Peyer's patch (tissue), 4 donors: ENCODE results near the gene DPEP2NB. TPM values are rescaled to one million over a fixed set of nuclear protein-coding genes. Genes with fewer than 3 reads are reported as not detected.

Experiments
- DNase-seq, 3 donors: peaks; one replicate each; pipeline ENCODE4 v3.0.0-alpha.2; 2017 to 2019
- H3K27ac ChIP-seq, 4 donors: fragments of 200-600 bp; sonication (generic); one replicate each; pipeline ENCODE4 v1.5.1; 2016 to 2019
- H3K27me3 ChIP-seq, 2 donors: fragments of 200-600 bp; sonication (generic); one replicate each; pipeline ENCODE4 v1.5.1; 2019
- H3K36me3 ChIP-seq, 3 donors: fragments of 200-600 bp; sonication (generic); one replicate each; pipeline ENCODE4 v1.5.1; 2016 to 2019
- H3K4me1 ChIP-seq, 4 donors: fragments of 200-600 bp; sonication (generic); one replicate each; pipeline ENCODE4 v1.5.1; 2016 to 2019
- H3K4me3 ChIP-seq, 4 donors: fragments of 200-600 bp; sonication (generic); 1 replicate in 3 of 4; 2 replicates in 1 of 4; pipeline ENCODE4 v1.5.1; 2016 to 2019; ENCODE audit warnings: mild to moderate bottlenecking in 1 of 4
- H3K9me3 ChIP-seq, 4 donors: fragments of 200-600 bp; sonication (generic); one replicate each; pipeline ENCODE4 v1.5.1; 2016 to 2019; ENCODE audit warnings: mild to moderate bottlenecking in 1 of 4
- POLR2A ChIP-seq, 2 donors: fragments of 450-650 bp; IDR thresholded peaks; one replicate each; pipeline ENCODE4 v1.5.1; 2017; ENCODE audit warnings: antibody characterized with exemption in 2 of 2, mild to moderate bottlenecking in 2 of 2, moderate library complexity in 2 of 2
- total RNA-seq, 4 donors: library from RNA; depleted of rRNA; stranded (reverse); fragments of >200 nt; gene quantifications; one replicate each; pipeline ENCODE4 v1.1.0, GENCODE V29; 2016
- TF ChIP-seq, protein P1 (sequence below), 6 experiments: fragments of 450-650 bp in 4 of 6; fragments of 200-600 bp in 2 of 6; sonication (generic) in 1 of 6; IDR thresholded peaks; one replicate each; pipeline ENCODE4 v1.5.1; 2017 to 2019; ENCODE audit warnings: antibody characterized with exemption in 6 of 6, mild to moderate bottlenecking in 3 of 6, moderate library complexity in 1 of 6

Gene DPEP2NB
- not detected for total RNA-seq

DNA sequence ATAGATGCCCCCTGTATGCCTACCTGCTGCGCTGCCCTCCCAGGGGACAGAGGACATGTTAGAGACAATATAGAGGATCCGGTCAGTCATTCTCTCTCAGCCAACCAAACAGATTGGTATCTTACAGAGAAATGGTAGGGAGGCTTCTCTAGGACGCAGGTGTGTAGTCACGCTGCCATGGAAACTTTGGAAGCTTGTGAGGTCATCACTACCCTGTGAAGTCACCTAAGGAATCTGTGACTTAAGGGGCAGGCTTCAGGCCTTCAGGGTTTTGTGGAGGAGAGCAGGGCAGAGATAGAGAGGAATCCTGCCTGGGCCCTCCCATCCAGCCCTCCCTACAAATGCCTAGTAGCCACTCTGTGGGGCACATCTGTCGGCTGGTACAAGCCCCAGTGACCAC lies at the start of gene DPEP2NB:
Gene DPEP2NB, minus strand, starts transcription at position 231 of the 400 bp plus-strand sequence. Its CDS starts 141 bp downstream, at position 90.
- Histone ChIP-seq H3K4me1 (no peaks in the 10 kb centered on the region), H3K4me3 (no peak within 1 kb of the TSS), H3K9me3 (no peaks in the 10 kb centered on the region), H3K36me3 (no peaks in the 10 kb centered on the region), H3K27ac (no peak within 1 kb of the TSS), H3K27me3 (no peaks in the 10 kb centered on the region)
- TF ChIP-seq POLR2A (IDR thresholded peaks at IDR 0.05) = no peak
- TF ChIP-seq, protein P1, sequence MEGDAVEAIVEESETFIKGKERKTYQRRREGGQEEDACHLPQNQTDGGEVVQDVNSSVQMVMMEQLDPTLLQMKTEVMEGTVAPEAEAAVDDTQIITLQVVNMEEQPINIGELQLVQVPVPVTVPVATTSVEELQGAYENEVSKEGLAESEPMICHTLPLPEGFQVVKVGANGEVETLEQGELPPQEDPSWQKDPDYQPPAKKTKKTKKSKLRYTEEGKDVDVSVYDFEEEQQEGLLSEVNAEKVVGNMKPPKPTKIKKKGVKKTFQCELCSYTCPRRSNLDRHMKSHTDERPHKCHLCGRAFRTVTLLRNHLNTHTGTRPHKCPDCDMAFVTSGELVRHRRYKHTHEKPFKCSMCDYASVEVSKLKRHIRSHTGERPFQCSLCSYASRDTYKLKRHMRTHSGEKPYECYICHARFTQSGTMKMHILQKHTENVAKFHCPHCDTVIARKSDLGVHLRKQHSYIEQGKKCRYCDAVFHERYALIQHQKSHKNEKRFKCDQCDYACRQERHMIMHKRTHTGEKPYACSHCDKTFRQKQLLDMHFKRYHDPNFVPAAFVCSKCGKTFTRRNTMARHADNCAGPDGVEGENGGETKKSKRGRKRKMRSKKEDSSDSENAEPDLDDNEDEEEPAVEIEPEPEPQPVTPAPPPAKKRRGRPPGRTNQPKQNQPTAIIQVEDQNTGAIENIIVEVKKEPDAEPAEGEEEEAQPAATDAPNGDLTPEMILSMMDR (IDR thresholded peaks at IDR 0.05) = no peak
- DNase-seq = no peak

DNA sequence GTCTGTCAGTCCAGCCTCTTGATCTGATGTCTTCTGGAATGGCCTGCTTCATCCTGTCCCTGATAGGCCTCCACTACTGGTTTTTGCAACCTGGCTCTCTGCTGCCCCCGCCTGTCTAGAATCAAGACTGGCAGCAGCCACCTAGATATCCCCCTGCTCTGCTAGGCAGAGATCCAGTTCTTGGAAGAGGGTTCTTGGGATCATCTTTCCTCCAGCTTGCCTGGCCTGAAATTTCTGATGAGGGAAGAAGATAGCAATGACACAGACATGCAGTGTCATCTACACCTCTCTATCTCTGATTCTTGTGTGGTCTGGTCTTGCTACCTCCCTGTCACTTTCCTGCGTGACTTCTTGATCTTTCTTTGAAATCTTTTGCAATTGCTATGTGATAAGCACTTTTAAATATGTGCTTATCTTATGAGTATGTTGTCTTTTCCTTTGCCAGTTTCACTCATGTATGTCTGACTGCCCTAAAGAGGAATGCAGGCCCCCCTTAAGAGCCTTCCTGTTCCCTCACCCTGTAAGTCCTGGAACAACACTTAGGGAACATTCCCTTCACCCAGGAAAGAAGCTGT lies 49.2 kb upstream of the DPEP2NB start:
- no peak overlapping the region for H3K4me3 ChIP-seq
- H3K4me1 ChIP-seq = peaks cover 0 to 18% (median 8%) of the 10 kb centered on the region in 4 donors
- H3K9me3 ChIP-seq = no peaks in the 10 kb centered on the region
- TF ChIP-seq POLR2A (IDR thresholded peaks at IDR 0.05) = no peak
- TF ChIP-seq, protein P1 (IDR thresholded peaks at IDR 0.05) = peak; percentile 62 to 84 (median 72)
- no peaks in the 10 kb centered on the region for H3K27me3 ChIP-seq
- H3K36me3 ChIP-seq = peaks cover 0 to 9% (median 0%) of the 10 kb centered on the region in 3 donors
- peak; percentile 68 to 88 (median 76) for DNase-seq
- H3K27ac ChIP-seq = peak overlapping the region in 3 of 4 donors; percentile 29 to 44 (median 37)

- H3K9me3 ChIP-seq = no peaks in the 10 kb centered on the region
- H3K27ac ChIP-seq = peak overlapping the region in 1 of 4 donors; percentile 13
- H3K36me3 ChIP-seq = peaks cover 0 to 9% (median 0%) of the 10 kb centered on the region in 3 donors
- H3K27me3 ChIP-seq = no peaks in the 10 kb centered on the region
- peaks cover 0 to 7% (median 3%) of the 10 kb centered on the region in 4 donors for H3K4me1 ChIP-seq
- no peak overlapping the region for H3K4me3 ChIP-seq
- TF ChIP-seq, protein P1 (IDR thresholded peaks at IDR 0.05) = no peak
- no peak for TF ChIP-seq POLR2A (IDR thresholded peaks at IDR 0.05)
- DNase-seq = peak in 2 of 3 donors; percentile 45 to 69
These were observed 47.2 kb upstream of the DPEP2NB start for GRCh38 chr16:68062910-68063393.

DNA sequence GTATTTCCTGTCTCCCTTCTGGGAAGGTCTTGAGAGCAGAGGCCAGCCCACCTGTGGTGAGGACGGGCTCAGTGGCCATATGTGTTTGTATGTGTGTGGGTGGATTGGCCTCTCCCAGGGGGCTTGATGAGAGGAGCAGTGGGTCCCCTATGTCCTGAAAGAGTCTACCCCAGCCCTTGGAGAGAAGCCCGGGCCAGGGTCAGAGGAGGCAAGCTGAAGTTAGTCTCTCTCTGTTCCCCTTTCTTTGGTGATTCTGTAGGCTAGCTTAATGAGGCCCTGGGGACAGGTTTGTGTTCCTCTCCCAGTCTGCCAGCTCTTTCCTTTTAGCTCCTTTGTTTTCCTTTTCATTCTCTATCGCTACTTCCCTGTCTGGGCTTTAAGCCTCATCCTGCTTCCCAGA lies 45.7 kb upstream of the DPEP2NB start:
- H3K4me3 ChIP-seq = no peak overlapping the region
- H3K27me3 ChIP-seq = no peaks in the 10 kb centered on the region
- peaks cover 0 to 9% (median 0%) of the 10 kb centered on the region in 3 donors for H3K36me3 ChIP-seq
- DNase-seq = peak in 1 of 3 donors; percentile 26
- no peaks in the 10 kb centered on the region for H3K9me3 ChIP-seq
- peaks cover 0 to 7% (median 3%) of the 10 kb centered on the region in 4 donors for H3K4me1 ChIP-seq
- no peak overlapping the region for H3K27ac ChIP-seq
- TF ChIP-seq, protein P1 (IDR thresholded peaks at IDR 0.05) = no peak
- TF ChIP-seq POLR2A (IDR thresholded peaks at IDR 0.05) = no peak

DNA sequence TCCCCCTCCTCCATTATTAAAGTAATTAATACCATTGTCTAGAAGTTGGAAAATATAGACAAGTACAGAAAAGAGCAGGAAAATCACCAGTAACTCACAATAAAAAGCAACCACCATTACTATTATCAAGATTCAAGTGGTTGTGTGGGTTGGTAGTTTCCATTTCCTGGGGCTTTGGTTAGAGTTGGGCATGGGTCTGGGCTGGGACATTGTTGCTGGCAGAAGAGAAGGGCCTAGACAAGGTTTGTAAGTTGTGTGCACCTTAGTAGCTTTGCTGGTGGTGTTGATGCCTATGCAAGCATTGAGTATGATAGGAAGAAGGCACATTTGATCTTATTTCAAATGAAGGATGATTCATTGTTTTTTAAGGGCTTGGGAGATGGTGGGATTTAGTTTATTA lies 44.1 kb upstream of the DPEP2NB start:
- TF ChIP-seq POLR2A (IDR thresholded peaks at IDR 0.05) = no peak
- TF ChIP-seq, protein P1 (IDR thresholded peaks at IDR 0.05) = no peak
- H3K4me3 ChIP-seq = no peak overlapping the region
- no peak for DNase-seq
- H3K36me3 ChIP-seq = peaks cover 0 to 23% (median 0%) of the 10 kb centered on the region in 3 donors
- H3K9me3 ChIP-seq = no peaks in the 10 kb centered on the region
- H3K4me1 ChIP-seq = peaks cover 0 to 6% (median 3%) of the 10 kb centered on the region in 4 donors
- H3K27ac ChIP-seq = no peak overlapping the region
- no peaks in the 10 kb centered on the region for H3K27me3 ChIP-seq
